HEK293 (cell line): ENCODE results near the gene NCOR2.

Experiments
- CTCF ChIA-PET: fragments of 350-600 bp; formaldehyde crosslinking; extraction: SDS; loops from one replicate; lab custom pipeline; 2021; ENCODE audit warnings: antibody characterized with exemption; lab: Yijun Ruan, JAX
- POLR2A ChIA-PET: fragments of 300-600 bp; formaldehyde crosslinking; extraction: SDS; loops from one replicate; lab custom pipeline; 2020; ENCODE audit warnings: antibody characterized with exemption, inconsistent platforms; lab: Yijun Ruan, JAX
- H3K27ac ChIP-seq: fragments of 200-500 bp; sonication (Bioruptor generic); 2 replicates; pipeline ENCODE4 v1.5.1; 2014; ENCODE audit warnings: low read depth, low read length, control low read depth, inconsistent platforms; ENCODE audit errors: extremely low read depth
- H3K36me3 ChIP-seq, 2 experiments: fragments of 200-500 bp in 1 of 2; sonication (Bioruptor generic) in 1 of 2; 1 replicate in 1 of 2; 2 replicates in 1 of 2; pipeline ENCODE4 v1.5.1; 2014 to 2017; ENCODE audit warnings: inconsistent platforms in 2 of 2, low read length in 2 of 2; ENCODE audit not compliant: control insufficient read depth in 2 of 2, insufficient read depth in 1 of 2
- H3K4me1 ChIP-seq: fragments of 200-500 bp; sonication (Bioruptor generic); 2 replicates; pipeline ENCODE4 v1.5.1; 2014; ENCODE audit warnings: mild to moderate bottlenecking, low read length, inconsistent platforms; ENCODE audit not compliant: control insufficient read depth, insufficient read depth
- H3K4me3 ChIP-seq: 2 replicates; pipeline ENCODE4 v1.5.1; 2011; ENCODE audit warnings: low read depth, mild to moderate bottlenecking, control low read depth, low read length, moderate library complexity
- H3K9me3 ChIP-seq: fragments of 200-500 bp; sonication (Bioruptor generic); 2 replicates; pipeline ENCODE4 v1.5.1; 2014; ENCODE audit warnings: low read depth, low read length, inconsistent platforms; ENCODE audit not compliant: control insufficient read depth, insufficient read depth
- ATF2 ChIP-seq: fragments of 450-650 bp; formaldehyde crosslinking; IDR thresholded peaks from 2 replicates; pipeline ENCODE4 v1.5.1; 2016; ENCODE audit warnings: missing biosample characterization, missing genetic modification characterization, low read depth
- BCL11A ChIP-seq: fragments of 450-650 bp; formaldehyde crosslinking; IDR thresholded peaks from 2 replicates; pipeline ENCODE4 v1.5.1; 2016; ENCODE audit warnings: low read depth, missing biosample characterization, missing genetic modification characterization
- GLIS2 ChIP-seq: fragments of 450-650 bp; formaldehyde crosslinking; IDR thresholded peaks from 2 replicates; pipeline ENCODE4 v1.5.1; 2016; ENCODE audit warnings: missing biosample characterization, missing genetic modification characterization
- KLF7 ChIP-seq: fragments of 450-650 bp; formaldehyde crosslinking; IDR thresholded peaks from 2 replicates; pipeline ENCODE4 v1.5.1; 2016; ENCODE audit warnings: missing biosample characterization, missing genetic modification characterization, borderline replicate concordance
- MEIS1 ChIP-seq: sonication (generic); formaldehyde crosslinking; IDR thresholded peaks from 2 replicates; pipeline ENCODE4 v1.8.1; 2022; ENCODE audit warnings: missing genetic modification reagents, mild to moderate bottlenecking, borderline replicate concordance
- PRDM1 ChIP-seq: fragments of 450-650 bp; formaldehyde crosslinking; IDR thresholded peaks from 2 replicates; pipeline ENCODE4; 2016; ENCODE audit warnings: missing biosample characterization, missing genetic modification characterization
- SETDB1 ChIP-seq: IDR thresholded peaks from one replicate; pipeline ENCODE4 v1.6.1; 2017; ENCODE audit warnings: mild to moderate bottlenecking, low read length, moderate library complexity, mixed read lengths; ENCODE audit not compliant: insufficient read length
- ZBTB1 ChIP-seq: fragments of 450-650 bp; formaldehyde crosslinking; IDR thresholded peaks from 2 replicates; pipeline ENCODE4 v1.5.1; 2016; ENCODE audit warnings: missing biosample characterization, missing genetic modification characterization
- ZFP69B ChIP-seq: fragments of 450-650 bp; formaldehyde crosslinking; IDR thresholded peaks from 2 replicates; pipeline ENCODE4 v1.5.1; 2016; ENCODE audit warnings: missing biosample characterization, missing genetic modification characterization
- ZNF132 ChIP-seq: fragments of 450-650 bp; formaldehyde crosslinking; IDR thresholded peaks from 2 replicates; pipeline ENCODE4 v1.5.1; 2017; ENCODE audit warnings: missing biosample characterization, missing genetic modification characterization, borderline replicate concordance
- ZNF133 ChIP-seq: fragments of 450-650 bp; formaldehyde crosslinking; IDR thresholded peaks from 2 replicates; pipeline ENCODE4 v1.5.1; 2016; ENCODE audit warnings: missing biosample characterization, missing genetic modification characterization
- ZNF140 ChIP-seq: fragments of 450-650 bp; formaldehyde crosslinking; IDR thresholded peaks from 2 replicates; pipeline ENCODE4 v1.5.1; 2016; ENCODE audit warnings: missing biosample characterization, missing genetic modification characterization
- ZNF324 ChIP-seq: fragments of 450-650 bp; formaldehyde crosslinking; IDR thresholded peaks from 2 replicates; pipeline ENCODE4 v1.5.1; 2016; ENCODE audit warnings: missing biosample characterization, missing genetic modification characterization
- ZNF571 ChIP-seq: fragments of 450-650 bp; formaldehyde crosslinking; IDR thresholded peaks from 2 replicates; pipeline ENCODE4 v1.5.0; 2017; ENCODE audit warnings: missing biosample characterization, missing genetic modification characterization
- ZNF837 ChIP-seq: fragments of 450-650 bp; formaldehyde crosslinking; IDR thresholded peaks from 2 replicates; pipeline ENCODE4 v1.5.1; 2016; ENCODE audit warnings: missing biosample characterization, missing genetic modification characterization
- ZSCAN16 ChIP-seq: fragments of 450-650 bp; formaldehyde crosslinking; IDR thresholded peaks from 2 replicates; pipeline ENCODE4 v1.5.1; 2016; ENCODE audit warnings: missing biosample characterization, missing genetic modification characterization
- ZSCAN18 ChIP-seq: fragments of 450-650 bp; formaldehyde crosslinking; IDR thresholded peaks from 2 replicates; pipeline ENCODE4 v1.5.1; 2016; ENCODE audit warnings: missing biosample characterization, missing genetic modification characterization

The NCOR2 gene

GRCh38 chr12:124592050-124592449 is 24.6 kb upstream of the NCOR2 start:
- Histone ChIP-seq H3K27ac (no peak overlapping the region), H3K4me3 (no peak overlapping the region), H3K9me3 (no peaks in the 10 kb centered on the region), H3K4me1 (no peaks in the 10 kb centered on the region), H3K36me3 (no peaks in the 10 kb centered on the region)
- ChIA-PET CTCF (no interaction called here), POLR2A (no interaction called here)
- no peak for TF ChIP-seq ZNF837 (tag by site-specific recombination)
- TF ChIP-seq, all 188 proteins: peak for 0

- CTCF ChIA-PET = interaction anchor here (0.6 to 1.0 kb wide), 3 partner anchors 24 to 1214 kb away, joined by 3 to 4 read pairs (median 4); no protein-coding TSS in a partner anchor
- POLR2A ChIA-PET = no interaction called here
These were observed 23.0 kb upstream of the NCOR2 start for GRCh38 chr12:124590447-124590846.

GRCh38 chr12:124588751-124589267 is 21.4 kb upstream of the NCOR2 start:
- no peaks in the 10 kb centered on the region for H3K9me3 ChIP-seq
- CTCF ChIA-PET = no interaction called here
- TF ChIP-seq PRDM1 (peak; percentile 39; the same call in 1 of the 2 replicates), ZBTB1 (tag by site-specific recombination) (no peak), ZNF571 (no peak)
- no peak overlapping the region for H3K27ac ChIP-seq
- H3K36me3 ChIP-seq = no peaks in the 10 kb centered on the region
- no peak overlapping the region for H3K4me3 ChIP-seq
- POLR2A ChIA-PET = no interaction called here
- H3K4me1 ChIP-seq = no peaks in the 10 kb centered on the region

More at GRCh38 chr12:124590447-124590846, 23.0 kb upstream of the NCOR2 start:
- H3K36me3 ChIP-seq = no peaks in the 10 kb centered on the region
- H3K4me3 ChIP-seq = no peak overlapping the region
- no peaks in the 10 kb centered on the region for H3K9me3 ChIP-seq
- H3K4me1 ChIP-seq = no peaks in the 10 kb centered on the region
- TF ChIP-seq ZNF140 = peak; percentile 99
- TF ChIP-seq ZSCAN18 (tag by site-specific recombination) = no peak
- TF ChIP-seq ZNF133 = no peak
- TF ChIP-seq SETDB1 = peak; percentile 35
- no peak for TF ChIP-seq KLF7
- no peak for TF ChIP-seq ZFP69B (tag by site-specific recombination)
- H3K27ac ChIP-seq = no peak overlapping the region

GRCh38 chr12:124588018-124588634 is 20.7 kb upstream of the NCOR2 start:
- Histone ChIP-seq H3K4me3 (no peak overlapping the region), H3K27ac (no peak overlapping the region)
- TF ChIP-seq MEIS1 (CRISPR knock-in tag) (no peak), GLIS2 (tag by site-specific recombination) (no peak), BCL11A (tag by site-specific recombination) (no peak), ZNF132 (tag by site-specific recombination) (no peak), ZNF324 (tag by site-specific recombination) (no peak), ZSCAN16 (tag by site-specific recombination) (no peak), ATF2 (tag by site-specific recombination) (0 out of 2 replicates have a peak, but pooled peaks have one; percentile 31)
- TF ChIP-seq, all 188 proteins: peak for 1
- Histone ChIP-seq H3K9me3 (no peaks in the 10 kb centered on the region), H3K4me1 (no peaks in the 10 kb centered on the region), H3K36me3 (no peaks in the 10 kb centered on the region)
- ChIA-PET CTCF (no interaction called here), POLR2A (no interaction called here)
